ENCODE data around the gene SERP1. TPM values are rescaled to one million over a fixed set of nuclear protein-coding genes. Genes with fewer than 3 reads are reported as not detected.
A peak's percentile ranks its signal among the peaks of the same experiment; 100 is the strongest.

SERP1 gene
- total and polyA plus RNA-seq, 4 donors, result 77.3 to 115 (median 103) TPM

- Histone ChIP-seq H3K27ac (ENCODE audit: low read depth, low read length) (no peak overlapping the region), H3K27me3 (ENCODE audit: control insufficient read depth, insufficient read depth, low read length) (no peaks in the 10 kb centered on the region), H3K4me1 (ENCODE audit: control insufficient read depth, insufficient read depth, low read length) (no peaks in the 10 kb centered on the region), H3K36me3 (ENCODE audit: control insufficient read depth, insufficient read depth, low read length) (no peaks in the 10 kb centered on the region), H3K9me3 (ENCODE audit: control insufficient read depth, insufficient read depth, low read length) (peaks cover 7% of the 10 kb centered on the region), H3K4me3 (ENCODE audit: low read depth, low read length) (no peak overlapping the region)
- WGBS (ENCODE audit: insufficient coverage), result no CpG with 5 or more reads among the region's 2 CpGs
- no peak for DNase-seq (ENCODE audit: low read depth in 4 of 6, low spot score in 6 of 6)
Measured at GRCh38 chr3:150497956-150498355, 48.3 kb downstream of the SERP1 start.

DNA sequence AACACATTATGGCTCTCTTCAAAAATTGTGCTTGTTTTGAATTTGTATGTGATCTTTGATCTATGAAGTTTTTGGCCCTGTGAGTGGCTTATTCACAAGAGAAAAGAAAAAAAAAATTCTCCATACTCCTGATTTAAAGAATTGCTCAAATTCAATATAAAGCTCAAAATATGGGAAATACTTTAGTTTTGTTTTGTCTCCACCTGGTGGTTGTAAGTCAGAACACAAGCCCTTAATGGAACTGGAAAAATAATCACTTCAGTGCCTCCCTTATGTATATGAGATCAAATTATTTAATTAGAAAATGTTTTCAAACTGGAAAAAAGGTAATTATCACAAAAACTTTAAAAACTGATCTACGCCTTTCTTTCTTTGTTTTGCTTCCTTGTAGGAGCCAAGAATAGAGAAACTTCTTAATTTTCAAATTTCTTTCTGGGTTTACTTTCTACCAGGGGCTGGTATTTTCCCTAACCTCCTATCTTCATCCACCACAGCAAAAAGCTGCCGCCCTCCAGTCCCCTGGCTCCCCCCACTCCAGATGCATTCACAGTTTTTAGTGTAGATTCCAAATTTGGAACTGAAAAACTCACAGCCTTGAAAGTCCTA lies 50.6 kb downstream of the SERP1 start:
- Histone ChIP-seq H3K4me1 (ENCODE audit: control insufficient read depth, insufficient read depth, low read length) (no peaks in the 10 kb centered on the region), H3K27me3 (ENCODE audit: control insufficient read depth, insufficient read depth, low read length) (no peaks in the 10 kb centered on the region), H3K4me3 (ENCODE audit: low read depth, low read length) (no peak overlapping the region), H3K27ac (ENCODE audit: low read depth, low read length) (no peak overlapping the region), H3K36me3 (ENCODE audit: control insufficient read depth, insufficient read depth, low read length) (no peaks in the 10 kb centered on the region), H3K9me3 (ENCODE audit: control insufficient read depth, insufficient read depth, low read length) (peaks cover 1% of the 10 kb centered on the region)
- no CpG with 5 or more reads among the region's 2 CpGs for WGBS (ENCODE audit: insufficient coverage)
- peak; percentile 31 to 89 (median 52) for DNase-seq (ENCODE audit: low read depth in 4 of 6, low spot score in 6 of 6)

DNA sequence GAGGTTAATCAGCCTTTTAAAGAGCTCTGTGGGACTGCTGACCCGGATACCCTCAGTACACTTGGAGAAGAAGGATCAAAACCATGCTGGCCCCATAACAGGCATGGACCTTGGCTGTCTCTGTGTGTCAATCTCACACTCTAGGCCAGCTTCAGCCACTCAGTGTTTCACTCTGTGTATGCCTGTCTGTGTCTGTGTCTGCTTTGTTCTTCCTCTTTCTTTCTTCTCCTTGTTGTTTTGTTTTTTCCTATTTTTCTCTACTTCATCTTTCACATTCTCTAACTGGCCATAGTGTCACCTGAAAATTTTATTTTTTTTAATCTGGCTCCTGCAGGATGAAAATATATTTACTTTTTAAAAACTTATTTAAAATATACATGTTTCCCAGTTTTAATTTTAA lies 51.1 kb downstream of the SERP1 start:
- no peak overlapping the region for H3K27ac ChIP-seq (ENCODE audit: low read depth, low read length)
- H3K27me3 ChIP-seq (ENCODE audit: control insufficient read depth, insufficient read depth, low read length), result no peaks in the 10 kb centered on the region
- no peaks in the 10 kb centered on the region for H3K4me1 ChIP-seq (ENCODE audit: control insufficient read depth, insufficient read depth, low read length)
- H3K36me3 ChIP-seq (ENCODE audit: control insufficient read depth, insufficient read depth, low read length), result no peaks in the 10 kb centered on the region
- no peaks in the 10 kb centered on the region for H3K9me3 ChIP-seq (ENCODE audit: control insufficient read depth, insufficient read depth, low read length)
- H3K4me3 ChIP-seq (ENCODE audit: low read depth, low read length), result no peak overlapping the region
- WGBS (ENCODE audit: insufficient coverage), result 20% methylated on average over 1 of the region's 1 CpG
- peak in 3 of 6 donors; percentile 1 to 11 (median 1) for DNase-seq (ENCODE audit: low read depth in 4 of 6, low spot score in 6 of 6)

- H3K9me3 ChIP-seq (ENCODE audit: control insufficient read depth, insufficient read depth, low read length), result no peaks in the 10 kb centered on the region
- H3K27ac ChIP-seq (ENCODE audit: low read depth, low read length), result no peak overlapping the region
- WGBS (ENCODE audit: insufficient coverage), result 100% methylated on average over 1 of the region's 5 CpGs
- H3K27me3 ChIP-seq (ENCODE audit: control insufficient read depth, insufficient read depth, low read length), result no peaks in the 10 kb centered on the region
- no peaks in the 10 kb centered on the region for H3K4me1 ChIP-seq (ENCODE audit: control insufficient read depth, insufficient read depth, low read length)
- no peak overlapping the region for H3K4me3 ChIP-seq (ENCODE audit: low read depth, low read length)
- no peaks in the 10 kb centered on the region for H3K36me3 ChIP-seq (ENCODE audit: control insufficient read depth, insufficient read depth, low read length)
- DNase-seq (ENCODE audit: low read depth in 4 of 6, low spot score in 6 of 6), result no peak
Measured at GRCh38 chr3:150494411-150494977, 51.8 kb downstream of the SERP1 start.

Other genes with a start within 250 kb of the SERP1 start
- 10 to 100 TPM; 16.8 to 34.4 TPM for gene TSC22D2, start 138.2 kb downstream of the SERP1 start, total RNA-seq
- gene TSC22D2, start 138.2 kb downstream of the SERP1 start, polyA plus RNA-seq (ENCODE audit: insufficient read length in 2 of 2), result 10 to 100 TPM; 34.6 to 35.5 TPM
- 100 to 1,000 TPM in 1 of 2 donors, 10 to 100 TPM in 1; 85.0 to 137 TPM for gene EIF2A, start 291 bp upstream of the SERP1 start, total RNA-seq
- 100 to 1,000 TPM in 1 of 2 donors, 10 to 100 TPM in 1; 93.2 to 101 TPM for gene EIF2A, start 291 bp upstream of the SERP1 start, polyA plus RNA-seq (ENCODE audit: insufficient read length in 2 of 2)
- 100 to 1,000 TPM; 211 to 243 TPM for gene SELENOT, start 56.8 kb upstream of the SERP1 start, total RNA-seq
- gene SELENOT, start 56.8 kb upstream of the SERP1 start, polyA plus RNA-seq (ENCODE audit: insufficient read length in 2 of 2), result 100 to 1,000 TPM; 159 to 168 TPM
- gene ERICH6, start 157.4 kb upstream of the SERP1 start, total RNA-seq, result under 1 TPM; 0.33 to 0.40 TPM
- gene ERICH6, start 157.4 kb upstream of the SERP1 start, polyA plus RNA-seq (ENCODE audit: insufficient read length in 2 of 2), result under 1 TPM; 0.89 to 0.93 TPM
- 10 to 100 TPM; 26.4 to 27.2 TPM for gene SIAH2, start 216.7 kb upstream of the SERP1 start, total RNA-seq
- 10 to 100 TPM; 22.6 to 23.0 TPM for gene SIAH2, start 216.7 kb upstream of the SERP1 start, polyA plus RNA-seq (ENCODE audit: insufficient read length in 2 of 2)

All from spinal cord (tissue), 10 donors.